NB4 (cell line): ENCODE results near the gene SNTG2.
A peak's percentile ranks its signal among the peaks of the same experiment; 100 is the strongest.

Experiments
- DNase-seq: peaks from one replicate; pipeline ENCODE4 v3.0.0; 2010; ENCODE audit warnings: low read depth
- H3K4me3 ChIP-seq: one replicate; pipeline ENCODE4 v1.5.1; 2011; ENCODE audit warnings: mild to moderate bottlenecking, low read depth, low read length, moderate library complexity
- MYC ChIP-seq: IDR thresholded peaks from 2 replicates; pipeline ENCODE4 v1.6.1; 2011; ENCODE audit warnings: low read depth, low read length
- POLR2A ChIP-seq: IDR thresholded peaks from 2 replicates; pipeline ENCODE4 v1.6.1; 2011; ENCODE audit warnings: mild to moderate bottlenecking; ENCODE audit not compliant: insufficient read length; ENCODE audit errors: extremely low read depth
- TF ChIP-seq, protein P1 (sequence below): IDR thresholded peaks from one replicate; pipeline ENCODE4 v1.5.1; 2012; ENCODE audit warnings: low read depth, low read length
- TF ChIP-seq, protein P2 (sequence below): IDR thresholded peaks from 2 replicates; pipeline ENCODE4 v1.6.1; 2011; ENCODE audit warnings: low read depth, low read length

The SNTG2 gene

DNA sequence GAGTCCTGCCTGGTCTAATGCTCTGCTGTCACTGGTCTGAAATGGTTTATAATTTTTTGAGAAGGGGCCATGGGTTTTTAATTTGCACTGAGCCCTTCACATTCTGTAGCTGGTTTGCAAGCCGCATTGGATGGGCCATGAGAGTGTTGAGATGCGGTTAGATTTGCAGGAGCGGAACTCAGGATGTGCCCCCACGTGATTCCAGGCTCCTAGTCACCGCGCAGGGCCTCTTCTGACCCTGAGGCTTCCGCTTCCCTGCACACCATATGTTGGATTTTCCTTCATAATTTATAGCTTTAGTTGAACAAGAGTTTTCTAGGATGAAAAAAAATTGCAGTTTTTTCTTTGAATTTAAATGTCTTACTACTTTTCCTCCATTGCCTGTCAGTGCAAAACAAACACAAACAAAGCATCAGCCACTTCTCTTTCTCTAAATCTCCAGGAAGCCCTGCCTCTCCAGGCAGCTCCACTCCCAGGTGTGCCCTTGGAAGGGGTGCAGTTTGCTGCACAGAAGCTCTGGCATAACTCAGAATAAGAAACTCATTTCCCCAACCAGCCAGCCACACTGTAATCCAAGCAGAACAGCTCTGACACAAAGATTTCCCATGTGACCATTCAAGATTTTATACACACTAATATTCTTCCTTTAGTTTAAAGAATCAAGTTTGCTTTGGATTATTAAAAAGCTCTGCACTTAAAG is 444.2 kb downstream of the SNTG2 start:
- TF ChIP-seq, protein P1, sequence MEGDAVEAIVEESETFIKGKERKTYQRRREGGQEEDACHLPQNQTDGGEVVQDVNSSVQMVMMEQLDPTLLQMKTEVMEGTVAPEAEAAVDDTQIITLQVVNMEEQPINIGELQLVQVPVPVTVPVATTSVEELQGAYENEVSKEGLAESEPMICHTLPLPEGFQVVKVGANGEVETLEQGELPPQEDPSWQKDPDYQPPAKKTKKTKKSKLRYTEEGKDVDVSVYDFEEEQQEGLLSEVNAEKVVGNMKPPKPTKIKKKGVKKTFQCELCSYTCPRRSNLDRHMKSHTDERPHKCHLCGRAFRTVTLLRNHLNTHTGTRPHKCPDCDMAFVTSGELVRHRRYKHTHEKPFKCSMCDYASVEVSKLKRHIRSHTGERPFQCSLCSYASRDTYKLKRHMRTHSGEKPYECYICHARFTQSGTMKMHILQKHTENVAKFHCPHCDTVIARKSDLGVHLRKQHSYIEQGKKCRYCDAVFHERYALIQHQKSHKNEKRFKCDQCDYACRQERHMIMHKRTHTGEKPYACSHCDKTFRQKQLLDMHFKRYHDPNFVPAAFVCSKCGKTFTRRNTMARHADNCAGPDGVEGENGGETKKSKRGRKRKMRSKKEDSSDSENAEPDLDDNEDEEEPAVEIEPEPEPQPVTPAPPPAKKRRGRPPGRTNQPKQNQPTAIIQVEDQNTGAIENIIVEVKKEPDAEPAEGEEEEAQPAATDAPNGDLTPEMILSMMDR = no peak
- TF ChIP-seq, protein P2, sequence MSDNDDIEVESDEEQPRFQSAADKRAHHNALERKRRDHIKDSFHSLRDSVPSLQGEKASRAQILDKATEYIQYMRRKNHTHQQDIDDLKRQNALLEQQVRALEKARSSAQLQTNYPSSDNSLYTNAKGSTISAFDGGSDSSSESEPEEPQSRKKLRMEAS = no peak
- TF ChIP-seq MYC (no peak), POLR2A (no peak)
- no peak overlapping the region for H3K4me3 ChIP-seq
- DNase-seq = no peak

- H3K4me3 ChIP-seq = no peak overlapping the region
- no peak for TF ChIP-seq MYC
- TF ChIP-seq POLR2A = no peak
- TF ChIP-seq, protein P1 = no peak
- TF ChIP-seq, protein P2 = no peak
- DNase-seq = no peak
Observed at GRCh38 chr2:1397350-1397749, 446.7 kb downstream of the SNTG2 start.

- no peak overlapping the region for H3K4me3 ChIP-seq
- no peak for DNase-seq
- no peak for TF ChIP-seq POLR2A
- TF ChIP-seq, protein P1 = no peak
- TF ChIP-seq, protein P2 = no peak
- no peak for TF ChIP-seq MYC
Observed at GRCh38 chr2:1398191-1398590, 447.5 kb downstream of the SNTG2 start.

DNA sequence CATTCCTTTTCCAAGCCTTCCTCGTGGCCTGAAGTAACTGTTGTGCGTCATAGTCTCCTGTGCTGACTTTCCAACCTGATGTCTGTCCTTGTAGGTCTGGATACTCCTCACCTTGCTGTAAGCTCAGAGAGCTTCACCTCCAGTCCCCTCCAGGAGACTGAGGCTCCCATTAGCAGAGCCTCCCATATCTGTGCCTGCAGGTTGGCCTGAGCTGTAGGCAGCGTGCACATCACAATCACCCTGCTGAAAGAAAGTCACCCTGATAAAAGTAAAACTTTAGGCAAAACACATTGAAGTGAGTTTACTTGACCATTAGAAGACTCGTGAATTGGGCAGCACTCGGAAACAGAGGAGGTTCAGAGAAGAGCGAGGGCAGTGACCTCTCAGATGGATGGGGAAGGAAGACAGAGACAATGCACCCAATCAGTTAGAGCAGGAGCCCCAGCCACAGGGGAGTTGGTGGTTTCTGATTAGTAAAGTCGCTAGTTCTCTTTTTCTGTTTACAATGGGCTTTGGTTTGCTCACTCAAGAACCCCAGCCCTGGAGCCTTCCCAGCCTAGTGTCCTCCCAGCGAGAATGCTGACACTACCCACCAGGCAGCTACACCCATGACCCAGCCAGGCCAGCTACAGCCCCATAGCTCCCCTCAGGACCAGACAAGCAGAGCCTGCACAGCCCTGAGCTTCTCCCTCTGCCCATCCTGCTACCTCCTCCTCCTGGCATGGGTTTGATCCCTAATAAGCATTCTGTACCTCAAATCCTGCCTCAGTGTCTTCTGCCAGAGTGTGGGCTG is 450.5 kb downstream of the SNTG2 start:
- TF ChIP-seq, protein P1 = no peak
- no peak overlapping the region for H3K4me3 ChIP-seq
- DNase-seq = peak; percentile 63

- TF ChIP-seq, protein P2 = no peak
- TF ChIP-seq POLR2A (no peak), MYC (no peak)
- TF ChIP-seq, protein P1 = no peak
- H3K4me3 ChIP-seq = no peak overlapping the region
- no peak for DNase-seq
Observed at GRCh38 chr2:1402064-1402463, 451.4 kb downstream of the SNTG2 start.

GRCh38 chr2:1403565-1403964 is 452.9 kb downstream of the SNTG2 start:
- no peak overlapping the region for H3K4me3 ChIP-seq
- no peak for DNase-seq
- TF ChIP-seq, protein P1 = no peak
- TF ChIP-seq MYC (no peak), POLR2A (no peak)
- TF ChIP-seq, protein P2 = no peak
